Endodermal cell (in vitro differentiated cells): ENCODE data around the gene HEATR9. TPM values are rescaled to one million over a fixed set of nuclear protein-coding genes. Genes with fewer than 3 reads are reported as not detected.

ENCODE experiments used
- DNase-seq: peaks from one replicate; pipeline ENCODE4 v3.0.0-alpha.2; 2017
- H3K27ac ChIP-seq: 2 replicates; pipeline ENCODE4 v1.5.1; 2013; ENCODE audit warnings: mild to moderate bottlenecking, low read depth, low read length, moderate library complexity
- H3K27me3 ChIP-seq: 2 replicates; pipeline ENCODE4 v1.6.1; 2013; ENCODE audit warnings: mild to moderate bottlenecking, low read length, moderate library complexity; ENCODE audit not compliant: insufficient read depth, control insufficient read depth, poor library complexity, severe bottlenecking
- H3K36me3 ChIP-seq: 2 replicates; pipeline ENCODE4 v1.7.0; 2013; ENCODE audit warnings: mild to moderate bottlenecking, low read length, moderate library complexity; ENCODE audit not compliant: control insufficient read depth, insufficient read depth
- H3K4me1 ChIP-seq: one replicate; pipeline ENCODE4 v1.7.0; 2013; ENCODE audit warnings: low read length; ENCODE audit not compliant: control insufficient read depth, insufficient read depth
- H3K4me3 ChIP-seq: 2 replicates; pipeline ENCODE4 v1.5.1; 2013; ENCODE audit warnings: mild to moderate bottlenecking, low read length, moderate library complexity
- H3K9ac ChIP-seq: 2 replicates; pipeline ENCODE4 v1.6.1; 2013; ENCODE audit warnings: mild to moderate bottlenecking, low read length, moderate library complexity; ENCODE audit not compliant: poor library complexity, severe bottlenecking; ENCODE audit errors: extremely low read depth
- H3K9me3 ChIP-seq: 2 replicates; pipeline ENCODE4 v1.6.1; 2013; ENCODE audit warnings: mild to moderate bottlenecking, low read length, moderate library complexity; ENCODE audit not compliant: control insufficient read depth
- H3K27ac Mint-ChIP-seq: 2 replicates; pipeline ENCODE4 v1.8.0; 2020; ENCODE audit warnings: mixed read lengths
- H3K27me3 Mint-ChIP-seq: 2 replicates; pipeline ENCODE4 v1.8.0; 2021; ENCODE audit warnings: mild to moderate bottlenecking, mixed read lengths; ENCODE audit not compliant: insufficient read depth
- H3K36me3 Mint-ChIP-seq: 2 replicates; pipeline ENCODE4 v1.8.0; 2020; ENCODE audit warnings: low read depth, mixed read lengths
- H3K4me1 Mint-ChIP-seq: 2 replicates; pipeline ENCODE4 v1.8.0; 2020; ENCODE audit warnings: mixed read lengths
- H3K4me3 Mint-ChIP-seq: 2 replicates; pipeline ENCODE4 v1.8.0; 2020; ENCODE audit warnings: mild to moderate bottlenecking, moderate library complexity, mixed read lengths
- H3K9me3 Mint-ChIP-seq: 2 replicates; pipeline ENCODE4 v1.8.0; 2020; ENCODE audit warnings: mild to moderate bottlenecking, mixed read lengths
- WGBS, 2 experiments: methylation state at CpG; one replicate each; pipeline versions ENCODE4 v1.1.5 to v1.1.7; 2013; ENCODE audit warnings: missing lambda C conversion rate in 2 of 2, mixed read lengths in 1 of 2; ENCODE audit not compliant: insufficient coverage in 1 of 2, insufficient read length in 1 of 2; 5-methylcytosine and 5-hydroxymethylcytosine counted together
- total RNA-seq, 2 donors: library from RNA; stranded (reverse); fragmentation: NEBNext Ultra II Directional in 1 of 2; extraction: Animal tissue kit (Norgen Biotek cat#: 25700) in 1 of 2; gene quantifications; 2 replicates in 1 of 2; 3 replicates in 1 of 2; pipeline ENCODE4 v1.2.1, GENCODE V29; 2021
- TF ChIP-seq, protein P1 (sequence below): fragments of 200-600 bp; sonication (generic); conservative IDR thresholded peaks from 2 replicates; pipeline ENCODE4 v1.5.0; 2021; ENCODE audit warnings: antibody characterized with exemption, mild to moderate bottlenecking

HEATR9 gene
- total RNA-seq, 2 donors from 2014 or later, result not detected

DNA sequence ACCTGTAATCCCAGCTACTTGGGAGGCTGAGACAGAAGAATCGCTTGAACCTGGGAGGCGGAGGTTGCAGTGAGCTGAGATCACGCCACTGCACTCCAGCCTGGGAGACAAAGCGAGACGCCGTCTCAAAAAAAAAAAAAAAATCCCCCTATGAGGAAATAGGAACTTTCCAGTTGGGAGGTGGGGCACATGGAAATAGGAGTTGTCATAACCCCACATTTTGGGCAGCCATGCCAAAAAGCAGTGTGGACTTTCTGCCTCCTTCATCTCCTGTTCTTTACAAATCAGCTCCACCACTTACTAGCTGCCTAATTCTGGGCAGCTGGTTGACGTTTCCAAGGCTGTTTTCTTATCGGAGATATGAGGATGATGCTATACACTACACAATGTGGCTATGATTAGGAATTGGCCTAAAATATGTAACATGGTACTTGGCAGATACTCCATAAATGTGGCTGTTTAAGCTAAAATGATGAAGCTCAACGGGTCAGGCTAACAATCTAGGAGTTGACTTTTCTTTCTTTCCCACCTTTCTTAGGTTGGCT is 33.0 kb upstream of the HEATR9 start:
- DNase-seq, result no peak
- H3K36me3 Mint-ChIP-seq, result no peaks in the 10 kb centered on the region
- Histone ChIP-seq H3K9ac (no peak overlapping the region), H3K9me3 (no peaks in the 10 kb centered on the region), H3K27ac (no peak overlapping the region), H3K27me3 (no peaks in the 10 kb centered on the region), H3K4me1 (no peaks in the 10 kb centered on the region), H3K36me3 (no peaks in the 10 kb centered on the region), H3K4me3 (no peak overlapping the region)
- WGBS, 2 experiments, result 86 to 95% methylated on average over 3 to 9 of the region's 9 CpGs
- TF ChIP-seq, protein P1, sequence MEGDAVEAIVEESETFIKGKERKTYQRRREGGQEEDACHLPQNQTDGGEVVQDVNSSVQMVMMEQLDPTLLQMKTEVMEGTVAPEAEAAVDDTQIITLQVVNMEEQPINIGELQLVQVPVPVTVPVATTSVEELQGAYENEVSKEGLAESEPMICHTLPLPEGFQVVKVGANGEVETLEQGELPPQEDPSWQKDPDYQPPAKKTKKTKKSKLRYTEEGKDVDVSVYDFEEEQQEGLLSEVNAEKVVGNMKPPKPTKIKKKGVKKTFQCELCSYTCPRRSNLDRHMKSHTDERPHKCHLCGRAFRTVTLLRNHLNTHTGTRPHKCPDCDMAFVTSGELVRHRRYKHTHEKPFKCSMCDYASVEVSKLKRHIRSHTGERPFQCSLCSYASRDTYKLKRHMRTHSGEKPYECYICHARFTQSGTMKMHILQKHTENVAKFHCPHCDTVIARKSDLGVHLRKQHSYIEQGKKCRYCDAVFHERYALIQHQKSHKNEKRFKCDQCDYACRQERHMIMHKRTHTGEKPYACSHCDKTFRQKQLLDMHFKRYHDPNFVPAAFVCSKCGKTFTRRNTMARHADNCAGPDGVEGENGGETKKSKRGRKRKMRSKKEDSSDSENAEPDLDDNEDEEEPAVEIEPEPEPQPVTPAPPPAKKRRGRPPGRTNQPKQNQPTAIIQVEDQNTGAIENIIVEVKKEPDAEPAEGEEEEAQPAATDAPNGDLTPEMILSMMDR, result no peak
- H3K27me3 Mint-ChIP-seq, result peaks cover 5% of the 10 kb centered on the region
- H3K27ac Mint-ChIP-seq, result no peak overlapping the region
- no peak overlapping the region for H3K4me3 Mint-ChIP-seq
- H3K4me1 Mint-ChIP-seq, result no peaks in the 10 kb centered on the region
- no peaks in the 10 kb centered on the region for H3K9me3 Mint-ChIP-seq

- no peak overlapping the region for H3K4me3 Mint-ChIP-seq
- Histone ChIP-seq H3K27ac (no peak overlapping the region), H3K9me3 (no peaks in the 10 kb centered on the region), H3K9ac (no peak overlapping the region), H3K4me1 (no peaks in the 10 kb centered on the region), H3K4me3 (no peak overlapping the region), H3K27me3 (no peaks in the 10 kb centered on the region), H3K36me3 (no peaks in the 10 kb centered on the region)
- TF ChIP-seq, protein P1, result no peak
- no peak overlapping the region for H3K27ac Mint-ChIP-seq
- H3K4me1 Mint-ChIP-seq, result no peaks in the 10 kb centered on the region
- DNase-seq, result no peak
- 79 to 92% methylated on average over 11 of the region's 11 CpGs for WGBS, 2 experiments
- H3K9me3 Mint-ChIP-seq, result no peaks in the 10 kb centered on the region
- H3K36me3 Mint-ChIP-seq, result no peaks in the 10 kb centered on the region
- peaks cover 1% of the 10 kb centered on the region for H3K27me3 Mint-ChIP-seq
Measured at GRCh38 chr17:35900708-35901480, 32.2 kb upstream of the HEATR9 start.

DNA sequence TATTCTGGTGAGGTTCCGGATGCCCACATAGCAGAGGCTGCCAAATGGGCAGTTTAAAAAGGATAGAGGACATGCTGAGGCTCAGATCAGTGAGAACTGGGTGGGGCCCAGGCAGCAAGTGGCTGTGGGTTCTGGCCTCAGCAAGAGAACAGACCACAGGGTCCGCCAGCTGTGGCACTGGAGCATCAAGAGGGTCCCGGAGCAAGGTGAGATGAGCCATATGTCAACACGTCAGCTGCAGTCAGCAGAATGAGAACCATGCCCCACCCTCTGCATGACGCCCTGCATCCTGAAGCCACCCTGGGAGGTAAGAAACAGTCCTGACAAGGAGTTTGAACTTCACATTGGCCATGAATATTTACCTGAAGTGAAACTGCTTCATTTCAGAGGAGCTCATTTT is 31.6 kb upstream of the HEATR9 start:
- H3K4me1 ChIP-seq, result no peaks in the 10 kb centered on the region
- no peaks in the 10 kb centered on the region for H3K9me3 ChIP-seq
- Mint-ChIP-seq H3K27me3 (peaks cover 1% of the 10 kb centered on the region), H3K27ac (no peak overlapping the region), H3K4me1 (no peaks in the 10 kb centered on the region), H3K9me3 (no peaks in the 10 kb centered on the region), H3K4me3 (no peak overlapping the region), H3K36me3 (no peaks in the 10 kb centered on the region)
- no peak overlapping the region for H3K27ac ChIP-seq
- WGBS, 2 experiments, result 89 to 93% methylated on average over 5 of the region's 5 CpGs
- no peaks in the 10 kb centered on the region for H3K27me3 ChIP-seq
- no peak overlapping the region for H3K4me3 ChIP-seq
- TF ChIP-seq, protein P1, result no peak
- no peaks in the 10 kb centered on the region for H3K36me3 ChIP-seq
- no peak overlapping the region for H3K9ac ChIP-seq
- DNase-seq, result no peak
